NCI-H226 (cell line): ENCODE results near the gene PRM2.

Experiments used
- DNase-seq: peaks from one replicate; pipeline ENCODE4 v3.0.0-alpha.2; 2015

The PRM2 gene

GRCh38 chr16:11245988-11246387, 30.3 kb downstream of the PRM2 start:
- DNase-seq = no peak

DNA sequence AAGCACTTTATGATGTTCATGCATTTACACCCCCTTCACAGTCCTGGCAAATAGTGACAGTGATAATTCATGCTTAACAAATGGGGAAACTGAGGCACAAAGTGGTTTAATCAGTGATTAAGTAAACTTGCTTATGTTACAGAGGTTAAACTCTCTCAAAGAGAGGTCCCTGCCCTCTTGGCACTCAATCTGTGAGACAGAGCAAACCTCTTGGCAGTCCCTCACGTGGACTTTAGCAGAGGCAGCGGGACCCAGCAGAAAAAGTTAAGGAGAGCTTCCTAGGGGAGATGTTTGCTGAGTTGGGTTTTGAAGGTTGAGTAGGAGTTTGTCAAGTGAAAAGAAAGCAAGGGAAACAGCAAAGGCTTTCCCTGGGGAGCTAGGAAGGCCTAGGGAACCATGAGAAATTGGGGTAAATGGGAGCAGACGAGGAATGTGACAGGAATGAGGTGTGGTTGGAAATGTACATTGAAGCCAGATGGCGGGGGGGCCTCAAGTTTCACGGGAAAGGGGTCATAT, 31.0 kb downstream of the PRM2 start:
- no peak for DNase-seq

DNA sequence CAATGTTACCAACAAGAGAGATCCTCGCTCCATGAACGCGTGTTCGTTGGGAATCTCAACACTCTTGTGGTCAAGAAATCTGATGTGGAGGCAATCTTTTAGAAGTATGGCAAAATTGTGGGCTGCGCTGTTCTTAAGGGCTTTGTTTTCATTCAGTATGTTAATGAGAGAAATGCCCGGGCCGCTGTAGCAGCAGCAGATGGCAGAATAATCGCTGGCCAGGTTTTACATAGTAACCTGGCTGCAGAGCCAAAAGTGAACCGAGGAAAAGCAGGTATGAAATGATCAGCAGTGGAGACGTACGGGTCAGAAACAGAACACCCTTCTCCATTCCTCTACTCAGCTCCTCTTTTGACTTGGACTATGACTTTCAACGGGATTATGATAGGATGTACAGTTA, 33.6 kb downstream of the PRM2 start:
- DNase-seq = no peak

- no peak for DNase-seq
Observed at GRCh38 chr16:11241480-11242204, 34.6 kb downstream of the PRM2 start.

DNA sequence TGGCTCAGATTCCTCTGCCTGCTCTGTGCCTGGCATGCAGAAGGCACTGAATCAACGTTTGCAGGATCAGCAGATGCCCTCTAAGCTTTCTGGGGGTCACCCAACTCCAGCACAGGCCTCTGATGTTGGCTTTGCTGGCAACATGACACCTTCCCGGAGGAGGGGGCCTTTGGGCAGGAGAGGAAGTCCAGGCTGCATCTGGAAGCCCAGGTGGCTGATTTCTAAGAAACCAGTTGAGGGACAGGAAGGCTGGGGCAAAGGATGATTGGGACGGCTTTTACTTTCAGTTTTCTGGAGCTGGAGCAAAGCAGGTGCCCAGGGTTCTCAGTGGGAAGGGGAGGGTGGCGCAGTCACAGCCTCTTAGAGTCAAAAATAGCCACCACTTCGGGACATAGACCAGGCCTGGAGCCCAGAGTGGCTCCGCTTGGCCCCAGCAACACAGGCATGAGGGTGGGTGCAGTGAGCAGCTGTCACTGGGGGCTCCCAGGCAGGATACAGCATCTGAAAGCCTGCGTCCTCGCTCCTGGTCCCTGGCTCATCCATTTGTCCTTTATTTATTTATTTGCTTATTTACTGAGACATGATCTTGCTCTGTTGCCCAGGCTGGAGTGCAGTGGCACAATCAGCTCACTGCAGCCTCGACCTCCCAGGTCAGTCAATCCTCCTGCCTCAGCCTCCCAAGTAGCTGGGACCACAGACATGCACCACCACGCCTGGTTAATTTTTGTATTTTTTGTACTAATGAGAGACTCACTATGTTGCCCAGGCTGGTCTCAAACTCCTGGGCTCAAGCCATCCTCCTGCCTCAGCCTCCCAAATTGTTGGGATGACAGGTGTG, 35.4 kb downstream of the PRM2 start:
- no peak for DNase-seq

DNA sequence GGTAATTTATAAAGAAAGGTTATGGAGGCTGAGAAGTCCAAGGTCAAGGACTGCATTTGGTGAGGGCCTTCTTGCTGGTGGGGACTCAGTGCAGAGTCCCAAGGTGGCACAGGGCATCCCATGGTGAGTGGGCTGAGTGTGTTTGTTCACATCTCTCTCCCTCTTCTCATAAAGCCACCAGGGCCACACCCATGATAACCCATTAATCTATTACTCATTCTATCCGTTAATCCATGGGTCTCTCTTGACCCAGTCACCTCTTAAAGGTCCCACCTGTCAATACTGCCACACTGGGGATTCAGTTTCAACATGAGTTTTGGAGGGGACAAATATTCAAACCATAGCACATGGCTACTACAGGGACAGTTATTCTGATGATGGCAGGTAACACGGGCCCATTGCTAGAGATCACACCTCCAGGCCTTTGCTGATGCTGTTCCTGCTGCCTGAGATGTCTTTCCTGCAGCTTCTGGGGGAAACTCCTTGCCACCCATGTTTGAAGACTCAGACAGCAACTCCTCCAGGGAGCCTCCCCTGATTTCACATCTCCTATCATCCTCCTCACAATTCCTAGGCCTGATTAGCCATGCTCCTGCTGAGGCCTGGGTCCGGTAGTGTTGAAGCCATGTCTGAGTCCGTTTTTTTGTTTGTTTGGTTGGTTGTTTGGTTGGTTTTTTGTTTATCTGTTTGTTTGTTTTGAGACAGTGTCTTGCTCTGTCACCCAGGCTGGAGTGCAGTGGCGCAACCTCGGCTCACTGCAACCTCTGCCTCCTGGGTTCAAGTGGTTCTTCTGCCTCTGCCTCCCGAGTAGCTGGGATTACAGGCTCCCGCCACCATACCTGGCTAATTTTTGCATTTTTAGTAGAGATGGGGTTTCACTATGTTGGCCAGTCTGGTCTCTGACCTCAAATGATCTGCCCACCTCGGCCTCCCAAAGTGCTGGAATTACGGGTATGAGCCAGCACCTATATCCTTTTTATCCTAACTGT, 36.3 kb downstream of the PRM2 start:
- DNase-seq = no peak

DNA sequence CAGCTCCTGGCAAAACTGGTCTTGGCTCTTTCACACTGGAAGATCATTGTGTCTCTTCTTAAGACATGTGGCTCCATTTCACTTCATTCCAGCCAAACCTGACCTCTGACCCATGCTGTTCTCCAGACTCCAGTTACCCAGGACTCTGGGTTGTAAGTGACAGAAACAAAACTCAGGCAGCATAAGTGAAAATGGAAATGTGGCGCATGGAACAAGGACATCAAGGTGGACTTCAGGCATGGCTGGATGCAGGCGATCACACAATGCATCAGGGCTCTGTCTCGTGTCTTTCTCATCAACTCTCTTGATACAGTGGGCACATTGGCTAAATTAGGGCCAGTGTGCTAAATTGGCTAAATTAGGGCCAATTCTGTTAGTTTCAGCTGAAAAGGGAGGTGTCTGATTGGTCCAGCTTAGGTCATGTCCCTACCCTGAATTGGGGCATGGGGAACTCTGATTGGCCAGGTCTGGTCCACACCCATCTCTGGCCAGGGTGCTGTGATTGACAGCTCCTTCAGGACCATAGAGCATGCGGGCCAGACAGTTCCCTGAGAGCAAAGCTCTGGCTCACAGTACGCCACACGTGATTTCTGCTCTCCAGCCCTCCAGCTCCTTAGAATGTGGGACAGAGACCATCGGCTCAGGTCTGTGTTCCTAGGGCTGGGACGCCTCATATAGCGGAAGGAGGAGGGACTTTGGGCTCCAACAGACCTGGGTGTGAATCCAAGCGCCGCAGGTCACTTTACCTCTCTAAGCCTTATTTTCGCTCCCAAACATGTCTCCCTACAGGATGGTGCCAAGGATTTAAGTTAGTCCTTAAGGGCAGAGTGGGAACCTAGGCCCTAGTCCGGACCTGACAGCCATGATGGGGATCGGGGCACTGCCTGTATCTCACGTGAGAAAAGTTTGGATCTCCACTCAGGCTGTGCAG, 37.7 kb downstream of the PRM2 start:
- DNase-seq = no peak

GRCh38 chr16:11236461-11237254, 39.6 kb downstream of the PRM2 start:
- no peak for DNase-seq

- DNase-seq = no peak
Observed at GRCh38 chr16:11235703-11235991, 40.6 kb downstream of the PRM2 start.

- no peak for DNase-seq
Observed at GRCh38 chr16:11234884-11235702, 41.2 kb downstream of the PRM2 start.

DNA sequence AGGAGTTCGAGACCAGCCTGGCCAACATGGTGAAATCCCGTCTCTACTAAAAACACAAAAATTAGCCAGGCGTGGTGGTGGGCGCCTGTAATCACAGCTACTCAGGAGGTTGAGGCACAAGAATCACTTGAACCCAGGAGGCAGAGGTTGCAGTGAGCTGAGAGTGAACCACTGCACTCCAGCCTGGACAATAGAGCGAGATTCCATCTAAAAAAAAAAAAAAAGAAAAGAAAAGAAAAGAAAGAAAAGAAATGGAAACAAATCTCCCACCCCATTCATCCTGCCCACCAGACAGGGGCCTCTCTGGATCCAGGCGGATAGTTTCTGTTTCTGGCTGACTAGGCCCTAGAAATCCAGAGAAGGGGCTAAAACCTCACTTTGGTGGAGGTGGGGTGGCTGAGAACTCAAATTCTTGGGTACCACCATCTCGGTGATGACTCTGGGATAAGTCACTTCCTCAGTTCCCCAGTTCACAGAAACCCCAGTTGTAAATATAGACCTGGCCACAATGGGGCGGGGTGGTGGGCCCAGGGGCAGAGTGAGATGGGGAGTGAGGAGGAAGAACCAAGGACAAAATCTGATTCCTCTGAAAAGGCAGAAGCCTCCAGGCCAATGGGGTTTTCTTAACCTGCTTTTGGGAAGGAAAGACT, 42.4 kb downstream of the PRM2 start:
- no peak for DNase-seq

GRCh38 chr16:11232852-11233726, 43.2 kb downstream of the PRM2 start:
- no peak for DNase-seq

DNA sequence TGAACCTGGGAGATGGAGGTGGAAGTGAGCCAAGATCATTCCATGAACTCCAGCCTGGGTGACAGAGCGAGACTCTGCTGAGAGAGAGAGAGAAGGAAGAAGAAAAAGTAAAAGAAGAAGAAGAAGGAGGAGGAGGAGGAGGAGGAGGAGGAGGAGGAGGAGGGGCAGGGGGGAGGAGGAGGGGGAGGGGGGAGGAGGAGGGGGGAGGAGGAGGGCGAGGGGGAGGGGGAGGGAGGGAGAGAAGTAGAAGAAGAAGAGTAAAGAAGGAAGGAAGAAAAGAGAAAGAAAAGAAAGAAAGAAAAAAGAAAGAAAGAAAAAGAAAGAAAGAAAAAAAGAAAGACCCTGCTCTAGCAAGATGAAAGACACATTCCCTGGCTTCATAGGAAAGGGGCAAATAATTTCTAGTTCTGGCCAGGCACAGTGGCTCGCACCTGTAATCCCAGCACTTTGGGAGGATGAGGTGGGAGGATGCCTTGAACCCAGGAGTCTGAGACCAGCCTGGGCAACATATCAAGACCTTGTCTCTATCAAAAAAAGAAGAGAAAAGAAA, 43.9 kb downstream of the PRM2 start:
- no peak for DNase-seq

GRCh38 chr16:11231367-11231970, 44.8 kb downstream of the PRM2 start:
- no peak for DNase-seq

GRCh38 chr16:11229906-11230305, 46.4 kb downstream of the PRM2 start:
- DNase-seq = no peak

DNA sequence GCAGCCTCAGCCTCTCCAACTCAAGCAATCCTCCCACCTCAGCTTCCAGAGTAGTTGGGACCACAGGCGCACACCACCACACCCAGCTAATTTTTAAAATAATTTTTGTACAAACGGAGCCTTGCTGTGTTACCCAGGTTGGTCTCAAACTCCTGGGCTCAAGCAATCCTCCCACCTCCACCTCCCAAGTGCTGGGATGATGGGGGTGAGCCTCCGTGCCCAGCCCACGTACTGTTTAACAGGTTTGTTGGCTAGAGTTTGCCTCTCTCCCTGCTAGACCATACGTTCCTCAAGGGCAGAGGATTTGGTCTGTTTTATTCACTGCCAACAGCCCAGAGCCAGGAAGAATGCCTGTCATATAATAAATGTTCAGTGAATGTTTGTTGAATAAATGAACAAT, 46.8 kb downstream of the PRM2 start:
- no peak for DNase-seq

- DNase-seq = no peak
Observed at GRCh38 chr16:11225677-11226549, 50.4 kb downstream of the PRM2 start.
